ENCODE results near the gene DCN.

The DCN gene

DNA sequence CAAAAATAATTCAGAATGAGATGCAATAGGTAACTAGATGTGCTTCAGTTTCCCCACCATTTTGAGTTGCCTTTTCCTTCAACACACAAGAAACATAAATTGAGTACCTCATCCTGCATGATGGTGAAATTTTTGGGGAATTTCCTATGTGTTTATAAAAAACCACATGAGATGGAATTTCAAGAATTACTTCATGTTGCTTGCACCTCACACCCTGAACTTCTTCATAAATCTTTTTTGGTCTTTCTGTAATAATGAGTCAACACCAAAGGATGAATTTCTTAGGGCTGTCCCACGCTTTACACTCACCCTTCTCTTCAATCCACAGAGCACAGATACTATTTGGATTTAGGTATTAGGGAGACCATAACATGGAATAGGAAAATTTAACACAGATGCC, 48.7 kb downstream of the DCN start:
- no peak for DNase-seq

DNA sequence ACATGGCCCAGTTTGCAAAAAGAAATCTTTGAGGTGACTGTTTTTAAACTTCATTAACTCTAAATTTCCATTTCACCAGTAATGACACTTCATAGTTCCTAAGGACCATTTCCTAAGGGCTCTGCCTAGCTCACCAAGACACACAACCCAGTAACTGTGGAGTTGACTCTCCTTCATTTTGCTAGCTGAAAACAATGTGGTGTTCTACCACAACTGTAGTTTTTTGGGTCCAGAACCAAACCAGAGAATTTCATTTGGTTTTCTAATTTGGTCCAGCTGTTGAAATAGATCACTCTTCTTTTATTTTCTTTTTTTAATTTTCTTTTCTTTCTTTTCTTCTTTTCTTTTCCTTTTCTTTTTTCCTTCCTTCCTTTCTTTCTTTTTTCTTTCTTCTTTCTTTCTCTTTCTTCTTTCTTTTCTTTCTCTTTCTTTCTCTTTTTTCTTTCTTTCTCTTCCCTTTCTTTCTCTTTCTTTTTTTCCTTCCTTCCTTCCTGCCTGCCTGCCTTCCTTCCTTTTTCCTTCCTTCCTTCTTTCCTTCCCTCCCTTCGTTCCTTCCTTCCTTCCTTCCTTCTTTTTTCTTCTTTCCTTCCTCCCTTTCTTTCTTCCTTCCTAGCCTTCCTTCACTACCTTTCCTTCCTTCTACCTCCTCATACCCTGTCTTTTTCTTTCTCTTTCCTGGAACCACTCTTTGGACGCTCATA, 52.8 kb downstream of the DCN start:
- no peak for DNase-seq

- DNase-seq: no peak
Measured at GRCh38 chr12:91127751-91128150, 54.9 kb downstream of the DCN start.

GRCh38 chr12:91127306-91127705, 55.3 kb downstream of the DCN start:
- DNase-seq: no peak

- no peak for DNase-seq
Measured at GRCh38 chr12:91126516-91126915, 56.1 kb downstream of the DCN start.

GRCh38 chr12:91123236-91123916, 59.2 kb downstream of the DCN start:
- DNase-seq: no peak

- no peak for DNase-seq
Measured at GRCh38 chr12:91120781-91121180, 61.8 kb downstream of the DCN start.

GRCh38 chr12:91119089-91119488, 63.5 kb downstream of the DCN start:
- no peak for DNase-seq

DNA sequence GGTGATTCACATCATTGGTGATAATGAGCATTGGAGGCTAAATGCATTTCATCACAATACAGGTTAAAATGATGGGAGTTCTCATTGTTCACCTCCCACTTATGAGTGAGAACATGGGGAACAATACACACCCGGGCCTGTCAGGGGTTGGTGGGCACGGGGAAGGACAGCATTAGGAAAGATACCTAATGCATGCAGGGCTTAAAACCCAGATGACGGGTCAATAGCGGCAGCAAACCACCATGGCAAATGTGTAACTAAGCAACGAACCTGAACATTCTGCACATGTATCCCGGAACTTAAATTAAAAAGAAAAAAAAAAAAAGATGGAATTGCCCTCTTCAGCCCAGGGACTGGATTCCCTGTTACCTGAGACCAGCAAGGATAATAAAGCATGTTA, 69.0 kb downstream of the DCN start:
- no peak for DNase-seq

DNA sequence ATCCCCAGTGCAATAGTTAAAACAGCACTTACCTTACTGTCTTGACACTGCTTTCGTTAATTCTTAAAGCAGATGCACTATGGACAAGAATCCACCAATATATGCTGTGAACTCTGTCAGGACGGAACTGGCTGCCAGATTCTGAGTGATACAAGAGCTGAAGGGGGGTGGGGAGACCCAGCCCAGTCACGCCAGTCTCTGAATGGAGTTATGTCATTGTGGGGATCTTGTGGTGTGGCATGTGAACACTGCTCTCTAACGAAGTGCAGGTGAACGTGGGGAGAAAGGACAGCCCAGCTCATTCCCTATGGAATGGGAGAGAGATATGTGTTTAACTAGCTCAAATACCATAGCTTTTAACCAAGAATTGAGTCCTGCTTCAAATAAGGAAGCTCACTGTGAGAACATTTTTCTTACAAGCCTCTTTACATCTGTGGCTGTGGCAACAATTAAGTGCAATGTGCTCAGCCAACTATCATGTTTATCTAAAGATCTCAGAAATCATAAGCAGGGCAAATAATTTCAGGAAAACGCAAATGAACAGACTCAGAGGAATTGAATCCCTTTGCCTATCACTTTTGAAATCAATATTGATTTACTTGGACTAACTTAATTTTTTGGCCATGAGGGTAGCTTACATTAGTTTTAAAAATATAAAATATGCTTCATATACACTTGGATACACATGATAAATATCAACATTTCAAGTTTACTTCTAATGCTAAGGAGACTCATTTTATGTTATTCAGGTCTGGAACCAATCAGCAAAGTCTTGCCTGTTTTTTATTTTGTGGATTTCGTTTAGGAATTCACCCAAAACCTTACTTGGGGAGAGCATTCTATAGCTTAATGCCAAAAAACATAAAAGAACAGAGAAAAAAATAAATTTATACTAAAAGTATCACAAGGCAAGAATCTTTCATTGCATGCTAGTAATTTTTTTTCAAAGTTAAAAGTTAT, 71.0 kb downstream of the DCN start, which contains the start of gene LUM:
Gene LUM (minus strand): TSS at position 129 of the 960 bp plus-strand sequence. CDS start 2,515 bp downstream, outside the sequence.
- DNase-seq: no peak

- no peak for DNase-seq
Measured at GRCh38 chr12:91110311-91110924, 72.2 kb downstream of the DCN start.

DNA sequence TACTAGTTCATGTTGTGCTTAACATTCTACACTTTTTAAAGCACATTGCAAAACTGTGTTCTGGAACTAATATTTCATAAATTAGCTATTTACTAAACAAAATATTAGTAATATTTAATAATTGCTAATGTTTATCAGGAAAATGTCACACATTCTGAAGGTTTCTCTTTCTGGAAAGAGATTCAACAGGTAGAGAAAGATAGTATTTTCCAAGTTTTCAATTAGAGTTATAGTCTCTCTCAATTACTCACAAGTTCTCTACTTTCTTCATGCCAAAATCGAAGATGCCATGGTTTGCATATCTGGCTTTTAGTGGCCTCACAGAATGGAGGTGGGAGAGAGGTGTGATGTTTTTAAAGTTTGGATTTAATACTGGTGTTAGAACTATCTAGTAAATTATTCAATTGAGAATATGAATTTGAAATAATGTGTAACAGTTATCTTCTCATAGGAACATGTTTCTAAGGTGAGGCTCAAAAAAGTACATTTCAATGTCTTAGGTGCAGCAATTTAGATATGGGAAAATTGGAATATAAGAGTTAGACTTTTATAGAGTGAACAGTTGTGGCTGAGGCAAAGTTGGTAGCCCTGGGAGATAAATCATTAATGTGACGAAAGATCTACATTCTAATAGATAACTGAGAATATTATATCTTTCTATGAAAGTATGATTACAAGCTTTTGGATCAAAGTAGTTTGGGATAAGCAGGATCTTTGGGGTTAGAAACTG, 72.9 kb downstream of the DCN start:
- no peak for DNase-seq

DNA sequence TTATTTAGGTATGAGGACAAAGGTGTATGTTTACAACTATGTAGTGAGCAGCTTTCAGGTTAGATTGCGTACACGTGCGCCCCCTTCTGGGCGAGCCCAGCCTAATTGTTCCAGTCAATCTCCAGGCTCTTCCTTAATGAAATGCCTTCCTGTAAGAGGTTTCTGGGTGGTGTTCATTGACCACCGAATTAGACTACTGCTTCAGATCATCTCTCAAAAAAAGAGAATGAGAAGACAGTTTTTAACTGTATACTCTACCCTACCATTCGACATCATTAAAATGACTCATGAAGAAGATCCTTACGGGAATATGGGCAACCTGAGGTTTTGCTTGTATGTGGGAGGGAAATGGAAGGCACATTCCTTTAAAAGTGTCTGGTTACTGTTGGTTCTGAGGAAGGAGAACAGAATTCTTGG, 73.5 kb downstream of the DCN start:
- no peak for DNase-seq

DNA sequence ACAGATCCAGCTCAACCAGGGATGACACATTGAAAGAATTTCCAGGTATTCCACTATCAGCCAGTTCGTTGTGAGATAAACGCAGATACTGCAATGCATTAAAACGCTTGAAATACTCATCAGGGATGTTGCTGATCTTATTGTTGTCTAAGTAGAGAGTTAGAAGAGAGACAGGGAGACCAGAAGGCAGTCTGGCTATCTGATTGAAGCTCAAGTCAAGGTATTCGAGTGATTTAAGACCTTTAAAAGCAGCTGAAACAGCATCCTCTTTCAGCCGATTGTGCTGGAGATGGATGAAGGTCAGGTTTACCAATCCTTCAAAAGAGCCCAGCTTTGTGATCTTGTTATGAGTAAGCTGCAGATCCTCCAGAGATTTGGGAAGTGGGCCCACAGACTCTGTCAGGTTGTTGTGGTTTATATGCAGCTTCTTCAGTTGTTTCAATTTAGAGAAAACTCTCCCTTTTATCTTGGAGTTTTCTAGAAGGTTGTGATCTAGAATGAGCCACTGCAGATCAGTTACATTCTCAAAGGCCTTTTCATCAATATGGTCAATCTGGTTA, 74.3 kb downstream of the DCN start:
- no peak for DNase-seq

- DNase-seq: no peak
Measured at GRCh38 chr12:91106283-91106682, 76.3 kb downstream of the DCN start.

DNA sequence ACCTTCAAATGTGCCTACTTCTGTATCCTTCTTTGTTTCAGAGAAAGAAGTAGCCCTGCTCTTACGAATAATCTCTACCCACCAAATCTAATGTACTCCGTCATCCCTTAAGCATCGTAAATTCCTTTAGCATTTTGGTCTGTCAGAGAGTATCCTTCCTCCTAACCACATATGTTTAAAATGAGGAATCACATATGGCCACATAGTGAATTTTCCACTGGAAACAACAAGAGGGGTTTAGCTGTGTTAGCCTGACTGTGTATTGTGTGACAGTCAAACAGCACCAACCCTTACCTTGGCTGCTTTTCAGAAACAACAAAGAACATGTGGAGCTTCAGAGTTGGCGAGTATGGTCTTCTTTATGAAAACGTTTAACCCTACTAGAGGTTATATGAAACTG, 76.8 kb downstream of the DCN start:
- no peak for DNase-seq

GRCh38 chr12:91104812-91105466, 77.7 kb downstream of the DCN start:
- DNase-seq: no peak

DNA sequence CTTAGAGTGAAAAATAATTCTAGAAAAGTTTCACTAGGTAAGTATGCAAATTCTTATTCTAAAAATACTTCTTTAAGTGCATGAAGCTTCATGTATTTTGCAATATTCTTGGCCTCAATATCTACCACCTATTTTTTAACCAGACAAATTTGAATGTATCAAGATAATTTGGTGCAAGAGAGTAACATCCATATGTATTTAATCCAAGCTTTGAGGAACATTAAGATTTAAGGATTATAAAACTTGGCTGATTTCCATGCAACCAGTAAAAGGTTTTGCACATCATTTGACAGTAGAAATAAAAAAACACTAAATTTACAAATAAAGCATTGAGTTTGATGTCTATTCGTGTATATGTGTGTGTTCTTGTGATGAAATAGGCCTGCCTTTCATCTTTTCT, 79.0 kb downstream of the DCN start:
- no peak for DNase-seq

- no peak for DNase-seq
Measured at GRCh38 chr12:91103101-91103500, 79.5 kb downstream of the DCN start.

DNA sequence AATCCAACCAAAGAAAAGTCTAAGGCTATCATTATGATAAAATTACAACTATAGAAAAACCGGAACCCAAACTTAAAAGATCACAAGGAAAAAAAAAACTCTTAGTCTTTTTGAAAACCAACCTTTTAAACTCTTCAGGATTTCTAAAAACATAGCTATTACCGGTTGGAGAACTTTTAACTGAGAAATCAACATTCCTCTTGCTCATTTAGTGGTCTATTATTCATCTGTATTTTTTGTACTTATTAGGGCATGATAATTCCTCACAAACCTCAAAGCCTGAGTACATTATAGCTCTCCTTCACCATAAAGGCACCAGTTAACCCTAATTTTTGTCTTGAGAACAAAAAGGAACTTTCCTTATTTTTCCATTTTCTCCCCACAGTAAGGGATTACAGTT, 81.7 kb downstream of the DCN start:
- no peak for DNase-seq

DNA sequence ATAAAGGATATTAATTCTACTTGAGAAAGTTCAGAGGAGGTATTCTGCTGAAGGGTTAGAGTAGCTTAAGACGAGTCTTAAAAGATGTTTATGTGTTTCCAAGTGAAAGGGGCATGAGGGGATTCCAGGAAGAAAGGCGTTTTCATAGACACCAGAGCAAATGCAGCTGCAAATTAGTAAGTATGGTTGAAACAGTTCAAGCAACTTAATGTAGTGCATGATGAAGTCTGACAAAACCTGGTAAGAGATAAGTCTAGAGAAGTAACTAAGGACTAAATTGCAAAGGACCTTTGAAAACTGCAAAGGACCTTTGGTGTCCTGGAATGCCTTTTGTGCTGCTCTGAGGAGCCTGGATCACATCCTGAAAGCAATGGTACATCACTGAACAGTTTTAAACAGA, 82.8 kb downstream of the DCN start:
- DNase-seq: no peak

Measured in NCI-H510A (cell line).